HEK293T (cell line): Measurements from ENCODE around the gene TEX38.

Source experiments
- CTCF ChIA-PET: fragments of 350-600 bp; formaldehyde crosslinking; extraction: SDS; loops from one replicate; lab custom pipeline; 2021; ENCODE audit warnings: antibody characterized with exemption, inconsistent platforms; lab: Yijun Ruan, JAX
- POLR2A ChIA-PET: fragments of 350-600 bp; formaldehyde crosslinking; extraction: SDS; loops from one replicate; lab custom pipeline; 2020; ENCODE audit warnings: antibody characterized with exemption, inconsistent platforms; lab: Yijun Ruan, JAX
- DNase-seq: peaks from one replicate; pipeline ENCODE4 v3.0.0; 2012; ENCODE audit warnings: mixed read lengths; ENCODE audit errors: extremely low spot score
- ARNT ChIP-seq: fragments of 450-650 bp; IDR thresholded peaks from 2 replicates; pipeline ENCODE4 v1.6.1; 2017; ENCODE audit warnings: mild to moderate bottlenecking
- BHLHE40 ChIP-seq: fragments of 450-650 bp; IDR thresholded peaks from 2 replicates; pipeline ENCODE4 v1.6.1; 2016; ENCODE audit warnings: mild to moderate bottlenecking, moderate library complexity, borderline replicate concordance
- CTBP1 ChIP-seq: fragments of 450-650 bp; IDR thresholded peaks from 2 replicates; pipeline ENCODE4 v1.6.1; 2016; ENCODE audit warnings: borderline replicate concordance
- ELF4 ChIP-seq: fragments of 450-650 bp; IDR thresholded peaks from 2 replicates; pipeline ENCODE4 v1.6.1; 2017; ENCODE audit warnings: antibody characterized with exemption
- FOXA1 ChIP-seq: fragments of 450-650 bp; IDR thresholded peaks from 2 replicates; pipeline ENCODE4 v1.6.1; 2016; ENCODE audit warnings: mild to moderate bottlenecking
- FOXK2 ChIP-seq: fragments of 450-650 bp; IDR thresholded peaks from 2 replicates; pipeline ENCODE4 v1.6.1; 2016; ENCODE audit warnings: mild to moderate bottlenecking
- FOXM1 ChIP-seq: fragments of 450-650 bp; IDR thresholded peaks from 2 replicates; pipeline ENCODE4 v1.6.1; 2017; ENCODE audit warnings: mild to moderate bottlenecking, borderline replicate concordance
- HDGF ChIP-seq: fragments of 450-650 bp; IDR thresholded peaks from 2 replicates; pipeline ENCODE4 v1.6.1; 2017; ENCODE audit warnings: antibody characterized with exemption, borderline replicate concordance
- L3MBTL2 ChIP-seq: fragments of 450-650 bp; conservative IDR thresholded peaks from 2 replicates; pipeline ENCODE4 v1.6.1; 2016; ENCODE audit warnings: mild to moderate bottlenecking
- LEF1 ChIP-seq: fragments of 450-650 bp; IDR thresholded peaks from 2 replicates; pipeline ENCODE4 v1.6.1; 2017; ENCODE audit warnings: mild to moderate bottlenecking, borderline replicate concordance
- NFRKB ChIP-seq: fragments of 450-650 bp; IDR thresholded peaks from 2 replicates; pipeline ENCODE4 v1.6.1; 2016; ENCODE audit warnings: mild to moderate bottlenecking, moderate library complexity
- PKNOX1 ChIP-seq: fragments of 450-650 bp; IDR thresholded peaks from 2 replicates; pipeline ENCODE4 v1.6.1; 2016
- SP1 ChIP-seq: fragments of 450-650 bp; IDR thresholded peaks from 2 replicates; pipeline ENCODE4 v1.6.1; 2017
- SUZ12 ChIP-seq: fragments of 450-650 bp; IDR thresholded peaks from 2 replicates; pipeline ENCODE4 v1.6.1; 2016; ENCODE audit warnings: mild to moderate bottlenecking
- TARDBP ChIP-seq: fragments of 450-650 bp; IDR thresholded peaks from 2 replicates; pipeline ENCODE4 v1.6.1; 2016
- ZNF384 ChIP-seq: fragments of 450-650 bp; IDR thresholded peaks from 2 replicates; pipeline ENCODE4 v1.6.1; 2016

Gene TEX38

DNA sequence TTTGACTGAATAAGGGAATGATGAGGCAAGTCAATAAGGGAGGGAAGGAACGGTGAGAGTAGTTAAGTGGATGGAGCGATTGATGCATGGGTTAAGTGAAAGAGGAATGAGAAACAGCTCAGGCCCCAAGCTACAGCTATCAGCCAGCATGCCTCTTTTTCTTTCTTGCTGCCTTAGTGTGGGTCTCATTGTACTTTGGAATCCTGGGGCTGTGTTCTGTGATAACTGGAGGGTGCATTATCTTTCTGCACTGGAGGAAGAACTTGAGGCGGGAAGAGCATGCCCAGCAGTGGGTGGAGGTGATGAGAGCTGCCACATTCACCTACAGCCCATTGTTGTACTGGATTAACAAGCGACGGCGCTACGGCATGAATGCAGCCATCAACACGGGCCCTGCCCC, 1.0 kb downstream of the TEX38 start:
- TF ChIP-seq SUZ12 (no peak), FOXA1 (no peak), PKNOX1 (no peak), NFRKB (no peak)
- POLR2A ChIA-PET: no interaction called here
- CTCF ChIA-PET: interaction anchor here (0.7 kb wide), 1 partner anchor 36 kb away, joined by 4 read pairs; no protein-coding TSS in a partner anchor
- no peak for DNase-seq

DNA sequence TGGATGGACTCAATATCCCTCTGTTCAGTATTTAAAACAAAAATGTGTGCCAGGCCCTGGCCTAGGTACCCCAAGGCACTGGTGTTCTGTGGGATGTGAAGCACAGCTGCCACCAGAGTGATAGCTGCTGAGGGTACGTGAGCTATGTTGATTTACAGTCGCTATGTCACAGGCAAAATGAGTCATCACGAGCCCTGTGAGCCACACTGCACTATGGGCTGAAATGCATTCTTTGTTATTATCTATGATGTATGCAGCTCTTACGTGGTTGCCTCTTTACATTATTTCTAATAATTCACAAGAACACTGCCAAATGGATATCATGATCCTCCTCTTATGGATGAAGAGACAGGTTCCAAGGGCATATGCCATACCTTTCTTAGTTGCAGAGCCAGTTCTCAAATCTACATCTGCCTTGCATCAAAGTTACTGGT, 2.1 kb downstream of the TEX38 start:
- ChIA-PET POLR2A (no interaction called here), CTCF (no interaction called here)
- DNase-seq: no peak
- TF ChIP-seq LEF1 (no peak), ZNF384 (no peak), HDGF (no peak), ARNT (no peak), NFRKB (no peak), L3MBTL2 (no peak), CTBP1 (no peak)

DNA sequence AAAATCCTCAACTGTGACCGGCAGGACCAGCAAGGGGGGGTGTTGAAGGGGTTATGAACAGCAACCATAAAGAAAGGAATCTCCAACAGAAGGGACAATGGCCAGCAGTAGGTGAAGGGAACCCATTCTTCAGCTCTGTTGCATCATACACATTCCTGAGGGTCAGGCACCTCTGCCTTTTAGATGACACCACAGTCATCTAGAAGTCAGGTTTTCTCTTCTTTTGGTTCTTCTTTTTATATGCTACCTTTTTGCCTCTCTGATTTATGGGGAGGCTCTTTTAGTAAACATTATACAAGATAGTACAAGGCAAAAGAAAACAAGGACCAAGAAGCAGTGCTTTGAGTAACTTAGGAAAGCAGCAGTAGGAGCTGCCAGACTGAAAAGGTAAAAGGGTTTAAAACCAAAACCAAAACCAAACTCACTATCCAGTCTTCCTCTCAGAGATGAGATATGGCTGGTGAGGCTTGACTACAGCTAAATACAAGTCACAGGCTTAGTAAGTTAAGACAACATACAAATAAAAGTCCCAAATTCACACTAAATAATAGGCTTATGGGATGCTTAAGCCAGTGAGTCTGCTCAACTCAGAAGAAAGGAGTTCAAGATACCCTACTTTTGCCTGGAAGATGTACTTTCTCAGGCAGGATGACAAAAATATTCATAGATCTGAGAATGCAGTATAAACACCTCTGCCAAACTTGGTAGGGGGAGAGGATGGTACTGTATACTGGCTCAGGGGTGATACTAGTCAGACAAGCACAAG, 4.1 kb downstream of the TEX38 start:
- CTCF ChIA-PET: no interaction called here
- no peak for DNase-seq
- POLR2A ChIA-PET: interaction anchor here (1.3 kb wide), 1 partner anchor 22 kb away, joined by 3 read pairs; no protein-coding TSS in a partner anchor
- TF ChIP-seq NFRKB (no peak), FOXK2 (no peak), L3MBTL2 (no peak), ZNF384 (no peak)

DNA sequence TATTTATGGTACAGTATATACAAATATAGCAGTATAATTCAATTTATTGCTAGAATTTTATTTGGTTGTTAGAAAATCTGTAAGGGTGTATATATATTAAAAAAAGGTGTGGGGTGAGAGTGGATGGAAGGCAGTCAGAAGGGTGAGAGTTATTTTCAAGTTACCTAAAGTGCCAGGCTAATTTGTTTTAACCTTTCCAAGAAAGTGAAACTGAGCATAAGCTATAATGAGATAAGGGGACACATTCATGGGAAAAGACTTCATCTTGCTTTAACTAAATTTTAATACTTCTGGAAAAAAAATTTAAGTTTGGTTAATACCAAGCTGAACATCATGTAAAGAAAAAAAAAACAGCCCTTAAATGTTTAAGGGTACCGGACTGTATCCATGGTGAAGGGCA, 4.9 kb downstream of the TEX38 start:
- DNase-seq: no peak
- ChIA-PET POLR2A (no interaction called here), CTCF (no interaction called here)
- no peak for TF ChIP-seq ARNT
- no peak for TF ChIP-seq CTBP1
- TF ChIP-seq FOXA1: no peak
- TF ChIP-seq PKNOX1: no peak
- TF ChIP-seq FOXM1: no peak
- TF ChIP-seq LEF1: no peak
- TF ChIP-seq FOXK2: no peak
- TF ChIP-seq SUZ12: no peak
- TF ChIP-seq ELF4: no peak
- no peak for TF ChIP-seq L3MBTL2
- TF ChIP-seq SP1: no peak
- TF ChIP-seq BHLHE40: no peak
- TF ChIP-seq NFRKB: no peak
- TF ChIP-seq ZNF384: no peak

GRCh38 chr1:46677339-46677738, 5.7 kb downstream of the TEX38 start:
- ChIA-PET POLR2A (no interaction called here), CTCF (no interaction called here)
- TF ChIP-seq SP1 (no peak), BHLHE40 (no peak), L3MBTL2 (no peak)
- no peak for DNase-seq

GRCh38 chr1:46679789-46680573, 8.3 kb downstream of the TEX38 start:
- TF ChIP-seq CTBP1 (no peak), LEF1 (no peak), L3MBTL2 (no peak), FOXA1 (no peak), NFRKB (no peak), FOXM1 (no peak), ZNF384 (no peak), SUZ12 (no peak), ARNT (no peak), TARDBP (no peak), PKNOX1 (no peak), HDGF (no peak), ELF4 (no peak), FOXK2 (no peak), BHLHE40 (no peak)
- POLR2A ChIA-PET: interaction anchor here (1.3 kb wide), 1 partner anchor 8 kb away, joined by 4 read pairs; the partner anchor contains the start of gene TEX38
- CTCF ChIA-PET: no interaction called here
- no peak for DNase-seq
